GM18520 (cell line): ENCODE measurements around the gene CTNNA3.

Source experiments
- ATAC-seq: cut with Tn5 transposase; IDR thresholded peaks from one replicate; pipeline ENCODE4 v1.9.1; 2021; ENCODE audit not compliant: unreplicated experiment

Gene CTNNA3

DNA sequence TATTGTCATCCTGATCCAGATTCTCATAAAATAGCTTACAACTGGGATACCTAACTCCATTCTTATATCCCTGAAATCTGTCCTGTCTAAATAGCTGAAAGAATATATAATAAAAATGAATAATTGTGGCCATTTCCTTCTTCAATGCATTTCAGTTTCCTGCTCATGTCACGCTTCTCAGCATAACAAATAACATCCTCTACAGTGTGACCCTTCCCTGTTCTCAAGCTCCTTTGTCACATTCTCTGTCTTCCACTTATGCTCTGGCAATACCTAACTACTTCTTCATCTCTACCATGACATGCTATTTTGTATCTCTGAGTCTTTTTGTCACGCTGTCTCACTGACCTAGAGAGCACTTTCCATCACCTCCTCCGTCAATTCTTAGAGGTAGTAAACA is 1654.2 kb downstream of the CTNNA3 start:
- no peak for ATAC-seq

DNA sequence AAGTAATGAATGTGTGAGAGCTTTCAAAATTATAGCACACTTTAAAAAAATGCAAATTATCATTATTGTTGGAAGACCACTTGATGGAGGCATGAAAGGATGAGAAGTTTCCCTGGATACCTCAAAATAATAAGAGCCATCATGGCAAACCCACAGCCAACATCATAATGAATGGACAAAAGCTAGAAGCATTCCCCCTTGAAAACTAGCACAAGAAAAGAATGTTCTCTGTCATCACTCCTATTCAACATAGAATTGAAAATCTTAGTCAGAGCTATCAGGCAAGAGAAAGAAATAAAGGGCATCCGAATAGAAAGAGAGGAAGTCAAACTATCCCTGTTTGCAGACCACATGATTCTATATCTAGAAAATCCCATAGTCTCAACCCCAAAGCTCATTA is 1657.4 kb downstream of the CTNNA3 start:
- no peak for ATAC-seq

DNA sequence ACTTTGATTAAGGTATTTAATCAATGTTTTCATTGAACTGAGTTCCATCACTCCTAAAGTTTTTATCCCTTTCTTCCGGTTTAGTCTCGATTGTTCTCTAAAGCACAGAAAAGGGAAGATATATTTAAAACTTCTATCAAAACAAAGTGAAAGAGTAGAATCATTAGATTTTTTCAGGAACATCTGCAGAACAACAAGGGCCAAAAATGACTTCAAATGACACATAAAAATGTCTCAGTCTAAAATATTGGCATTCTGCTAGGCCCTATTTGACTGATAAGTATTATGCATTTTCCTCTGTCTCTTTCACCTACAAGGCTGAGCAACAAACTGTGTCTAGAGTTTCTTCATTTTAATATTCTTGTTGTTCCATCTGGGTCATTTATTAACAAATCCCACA is 1669.7 kb downstream of the CTNNA3 start:
- no peak for ATAC-seq

DNA sequence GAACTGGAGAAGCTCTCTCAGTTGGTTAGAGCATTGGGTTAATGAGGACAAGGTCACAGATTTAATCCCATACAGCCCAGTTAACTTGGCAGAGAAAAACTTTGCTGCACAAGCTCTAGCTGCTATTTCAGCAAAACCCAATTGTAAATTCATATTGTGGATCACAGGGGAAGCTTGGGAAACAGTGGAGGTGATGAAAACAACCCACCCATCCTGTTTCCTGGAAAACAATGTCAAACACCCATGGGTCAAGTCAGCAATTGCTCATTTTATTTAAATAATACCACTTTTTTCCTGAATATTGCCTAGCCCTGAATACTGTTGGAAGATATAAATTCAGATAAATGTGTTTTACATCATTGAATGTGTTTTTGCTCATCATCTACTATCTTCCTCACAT is 1670.8 kb downstream of the CTNNA3 start:
- no peak for ATAC-seq

DNA sequence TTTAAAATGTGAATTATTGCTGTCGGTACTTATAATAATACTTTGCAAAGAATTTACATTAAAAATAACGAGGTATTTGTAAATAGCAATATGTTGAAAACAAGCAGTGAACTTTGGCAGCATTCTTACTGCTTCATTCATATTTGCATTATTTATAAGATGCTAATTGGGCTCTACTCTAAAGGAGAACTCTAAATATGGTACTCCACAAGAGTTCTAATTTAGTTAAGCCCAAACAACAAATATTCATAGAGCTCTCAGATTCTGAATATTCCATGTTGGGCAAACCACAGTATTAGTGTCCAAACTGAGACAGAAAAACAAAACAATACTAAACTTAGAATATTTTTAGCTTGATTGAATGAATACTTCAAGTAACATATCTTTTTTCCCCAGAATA is 1674.6 kb downstream of the CTNNA3 start:
- no peak for ATAC-seq

DNA sequence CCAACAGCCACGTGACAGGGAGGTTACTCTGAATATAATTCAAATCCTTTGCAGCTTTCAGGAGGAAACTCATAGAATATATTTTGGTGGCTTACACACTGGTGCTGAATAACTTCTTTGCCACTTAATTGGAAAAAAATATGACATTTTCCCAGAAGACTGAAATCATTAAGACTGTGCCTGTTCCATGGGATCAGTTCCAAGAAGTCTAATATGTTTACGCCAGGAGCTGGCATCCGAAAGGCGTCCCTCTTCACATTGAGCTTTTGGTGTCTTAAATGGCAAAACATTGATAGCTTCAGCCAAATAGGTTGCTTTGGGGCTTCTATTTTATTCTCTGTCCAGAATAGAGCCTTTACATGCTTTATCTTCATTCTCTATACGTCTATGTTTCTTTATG is 1687.8 kb downstream of the CTNNA3 start:
- no peak for ATAC-seq

DNA sequence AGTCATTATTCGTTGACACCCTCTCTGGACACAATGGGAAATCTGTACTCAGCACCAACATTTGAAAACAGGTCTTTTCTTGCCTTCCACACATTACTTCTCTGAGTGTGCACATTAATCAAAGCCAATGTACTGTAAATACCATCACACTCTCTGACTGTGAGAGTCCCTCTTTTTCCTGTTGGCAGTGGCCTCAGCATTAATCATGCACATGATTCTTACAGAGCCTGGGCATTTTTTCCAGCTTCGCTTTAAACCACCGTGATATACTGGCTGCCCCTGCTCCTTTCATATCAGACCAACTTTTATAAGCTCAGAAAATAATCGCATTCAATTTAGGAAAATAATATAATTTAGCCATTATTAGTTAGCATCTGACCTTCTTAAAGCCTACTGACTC is 1689.6 kb downstream of the CTNNA3 start:
- ATAC-seq = no peak

DNA sequence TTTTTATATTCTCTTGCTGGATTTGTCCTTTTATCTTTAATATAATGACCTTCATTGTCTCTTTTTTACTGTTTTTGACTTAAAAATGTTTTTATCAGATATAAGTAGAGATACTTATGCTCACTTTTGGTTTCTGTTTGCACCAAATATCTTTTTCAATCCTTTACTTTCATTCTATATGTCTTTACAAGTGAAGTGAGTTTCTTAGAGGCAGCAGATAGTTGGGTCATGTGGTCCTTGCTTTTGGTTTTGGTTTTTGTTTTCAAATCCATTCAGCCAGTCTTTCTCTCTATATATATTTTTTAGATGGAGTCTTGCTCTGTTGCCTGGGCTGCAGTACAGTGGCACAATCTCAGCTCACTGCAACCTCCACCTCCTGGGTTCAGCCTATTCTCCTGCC is 1702.5 kb downstream of the CTNNA3 start:
- ATAC-seq = no peak

DNA sequence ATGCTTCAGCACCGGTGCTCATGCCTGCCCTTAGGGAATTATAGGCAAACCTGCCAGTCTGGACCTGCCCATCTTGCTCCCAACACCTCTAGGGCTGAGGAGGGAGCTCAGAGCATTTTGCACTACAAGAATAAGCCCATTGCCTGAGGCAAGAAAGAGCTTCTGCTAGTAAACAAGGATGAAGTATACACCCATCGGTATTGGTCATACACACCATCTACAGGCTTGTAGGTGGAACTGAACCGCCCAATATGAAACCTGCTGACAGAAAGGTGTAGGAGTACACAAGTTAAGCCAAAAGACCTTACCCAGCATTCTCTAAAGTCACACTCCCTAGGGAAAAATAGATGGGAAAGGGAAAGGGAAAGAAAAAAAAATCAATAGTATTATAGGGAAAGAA is 1727.1 kb downstream of the CTNNA3 start:
- no peak for ATAC-seq

DNA sequence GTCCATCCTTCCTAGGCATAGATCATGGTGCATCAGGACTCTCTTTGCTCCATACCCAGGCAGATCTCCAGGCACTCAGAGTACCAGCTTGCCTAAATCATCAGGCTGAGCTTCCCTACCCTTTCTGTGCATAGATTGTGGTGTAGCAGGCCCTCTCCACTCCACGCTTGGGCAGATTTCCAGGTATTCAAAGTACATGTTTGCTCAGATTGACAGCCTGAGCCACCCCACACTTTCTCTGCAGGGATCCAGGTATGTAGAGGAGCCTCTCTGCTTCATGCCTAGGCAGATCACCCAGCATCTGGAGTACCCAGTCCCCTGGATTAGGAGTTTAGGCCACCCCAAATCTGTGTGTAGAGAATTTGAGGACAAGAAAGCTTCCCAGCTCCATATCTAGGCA is 1727.6 kb downstream of the CTNNA3 start:
- ATAC-seq = no peak

DNA sequence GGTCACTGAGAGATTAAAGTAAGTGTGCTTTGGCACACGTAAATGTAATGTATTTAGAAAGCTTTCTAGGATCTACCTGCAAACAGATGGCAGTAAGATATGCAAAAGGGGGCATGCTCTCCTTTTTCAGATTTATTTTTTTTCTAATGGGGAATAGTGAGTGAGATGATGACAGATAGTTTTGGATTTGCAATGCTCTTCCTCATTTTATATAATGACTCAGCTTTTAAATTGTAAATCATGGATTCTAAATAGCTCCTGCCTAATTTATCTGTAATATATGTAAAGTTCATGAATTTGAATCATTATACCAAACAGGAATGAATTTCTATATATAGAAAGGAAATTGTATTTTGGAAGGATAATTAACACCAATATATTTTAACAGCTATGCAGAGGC is 1731.8 kb downstream of the CTNNA3 start:
- no peak for ATAC-seq

DNA sequence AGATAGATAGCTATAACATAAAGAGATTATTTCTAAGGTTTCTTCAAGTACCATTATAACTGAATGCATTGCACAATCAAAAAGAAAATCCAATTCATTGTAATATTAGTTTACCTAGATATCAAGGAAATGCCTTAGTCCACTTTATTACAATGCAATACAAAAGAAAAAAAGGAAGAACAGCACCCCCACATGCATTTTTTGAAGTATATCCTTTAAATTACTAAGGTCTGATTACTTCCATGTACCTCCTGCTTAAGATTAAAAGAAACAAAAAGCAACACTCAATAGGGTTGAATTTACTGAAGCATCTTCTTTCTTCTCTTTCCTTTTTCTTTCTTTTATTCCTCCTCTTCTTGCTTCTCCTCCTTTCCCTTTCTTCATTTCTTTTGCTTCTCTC is 1743.9 kb downstream of the CTNNA3 start:
- no peak for ATAC-seq

DNA sequence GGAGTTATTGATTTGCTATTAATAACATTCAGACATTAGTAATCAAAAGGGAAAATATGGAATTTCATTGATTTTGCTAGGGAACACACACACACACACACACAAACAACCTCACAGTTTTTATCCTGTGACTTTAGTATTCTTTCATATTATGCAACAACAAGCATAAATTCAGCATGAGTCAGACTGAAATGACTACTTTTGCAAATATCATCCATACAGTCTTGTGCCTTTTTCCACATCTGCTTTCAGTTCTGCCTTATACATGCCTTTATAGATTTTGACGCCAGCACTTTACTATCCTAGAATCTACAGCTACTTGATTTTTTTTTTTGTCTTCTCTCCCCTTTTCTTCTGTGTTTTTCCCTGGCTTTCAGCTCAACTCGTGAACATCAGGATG is 1745.9 kb downstream of the CTNNA3 start:
- no peak for ATAC-seq

DNA sequence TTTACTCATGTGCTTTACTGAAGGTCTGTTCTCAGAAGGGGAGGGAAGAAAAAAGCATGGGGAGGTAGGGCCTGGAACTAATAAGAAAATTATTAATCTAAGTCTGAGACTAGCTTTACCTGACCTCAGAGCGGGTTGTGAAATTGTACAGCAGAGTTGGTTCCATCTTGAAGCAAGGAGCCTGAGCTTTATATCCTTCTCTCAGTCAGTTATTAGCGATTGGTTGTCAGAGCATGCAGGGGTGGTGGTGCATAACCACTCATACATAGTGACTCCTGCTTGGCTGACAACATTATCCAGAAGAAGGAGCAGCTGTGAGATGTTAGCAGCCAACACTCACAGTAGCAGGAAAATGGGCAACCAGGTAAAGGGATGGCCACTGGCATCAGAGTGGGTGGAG is 1746.5 kb downstream of the CTNNA3 start:
- ATAC-seq = no peak

DNA sequence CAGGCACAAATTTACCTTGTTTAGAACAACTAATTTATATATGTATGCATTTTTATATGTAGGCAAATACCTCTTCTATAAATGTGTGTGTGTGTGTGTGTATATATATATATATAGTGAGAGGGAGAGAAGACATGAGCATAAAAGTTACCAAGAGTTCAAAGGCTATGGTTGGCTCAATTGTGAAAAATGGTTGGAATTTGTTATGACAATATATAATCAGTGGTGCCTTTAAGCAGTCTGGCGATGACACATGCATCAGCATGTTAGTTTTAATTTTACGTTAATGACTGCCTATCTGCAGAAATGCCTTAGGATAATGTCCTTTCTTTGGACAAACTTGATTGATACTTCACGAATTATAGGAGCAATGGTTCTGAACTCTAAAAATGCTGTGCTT is 1750.9 kb downstream of the CTNNA3 start:
- no peak for ATAC-seq

DNA sequence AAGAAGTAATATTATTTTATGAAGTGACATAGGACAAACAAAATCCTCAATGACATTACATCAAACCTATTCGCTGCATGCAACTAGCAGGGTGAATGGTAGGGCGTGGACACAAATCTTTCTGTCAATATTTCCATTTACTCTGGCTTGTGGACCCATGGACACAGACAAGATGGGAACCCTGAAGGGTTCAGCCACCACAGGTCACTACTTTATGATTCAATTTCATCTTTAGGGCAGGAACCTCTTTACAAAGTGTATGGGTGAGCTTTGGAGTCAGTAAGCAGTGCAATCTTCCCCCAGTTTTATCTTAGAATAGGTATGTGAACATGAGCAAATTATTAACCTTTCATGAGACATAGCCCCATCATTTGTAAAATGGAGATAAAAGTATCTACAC is 1752.5 kb downstream of the CTNNA3 start:
- ATAC-seq = no peak

DNA sequence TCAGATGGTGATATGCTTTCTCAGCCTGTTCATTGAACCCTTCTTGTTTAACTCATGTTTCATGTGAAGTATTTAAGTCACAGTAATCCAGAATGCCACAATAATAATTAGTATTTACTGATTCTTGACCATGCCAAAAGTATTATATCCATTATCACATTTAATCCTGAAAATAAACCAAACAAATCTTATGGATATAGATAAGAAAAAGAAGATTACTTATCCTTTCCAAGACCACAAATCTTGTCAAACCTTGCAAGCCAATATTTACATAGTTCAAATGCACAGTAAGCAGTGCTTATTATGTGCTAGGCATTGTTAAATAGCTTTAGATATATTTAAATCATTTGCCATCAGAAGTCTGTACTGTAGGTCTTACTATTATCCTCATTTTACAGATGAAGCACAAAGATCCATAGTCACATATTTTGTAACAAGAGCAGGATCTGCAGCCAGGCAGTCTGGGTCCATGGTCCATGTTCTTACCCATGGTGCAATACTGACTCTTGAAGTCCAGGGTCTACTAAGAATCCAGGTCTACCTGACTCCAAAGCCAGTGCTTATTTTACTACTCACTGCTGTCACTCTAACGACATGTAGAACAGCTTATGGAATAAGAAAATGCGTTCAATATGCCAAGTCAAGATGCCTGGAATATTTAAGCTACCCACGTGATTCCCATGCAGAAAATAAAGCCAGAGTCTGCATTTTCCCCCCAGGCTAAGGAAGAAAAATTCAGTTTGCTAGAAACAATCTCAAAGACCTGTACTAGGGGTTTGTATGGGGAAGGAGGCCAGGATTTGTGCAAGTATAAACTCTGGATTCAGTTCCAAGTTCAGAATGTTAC is 1755.0 kb downstream of the CTNNA3 start:
- ATAC-seq = no peak

DNA sequence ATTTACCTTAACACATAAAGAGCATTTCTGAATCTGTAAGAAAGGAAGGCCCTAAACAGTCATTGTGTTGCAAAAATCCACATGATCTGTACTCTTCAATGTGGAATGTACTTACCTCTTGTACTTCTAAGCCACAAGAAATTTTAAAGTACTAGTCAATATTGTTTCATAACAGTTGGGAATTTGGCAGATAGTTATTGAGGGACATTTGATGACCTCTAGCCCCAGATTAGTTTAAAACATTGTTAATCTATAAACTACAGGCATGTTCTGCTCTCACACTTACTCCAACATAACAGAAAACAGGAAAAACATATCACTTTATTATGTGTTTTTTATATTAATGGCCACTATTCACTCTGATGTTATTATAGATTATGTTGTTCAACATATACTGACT is 1755.9 kb downstream of the CTNNA3 start:
- ATAC-seq = no peak

DNA sequence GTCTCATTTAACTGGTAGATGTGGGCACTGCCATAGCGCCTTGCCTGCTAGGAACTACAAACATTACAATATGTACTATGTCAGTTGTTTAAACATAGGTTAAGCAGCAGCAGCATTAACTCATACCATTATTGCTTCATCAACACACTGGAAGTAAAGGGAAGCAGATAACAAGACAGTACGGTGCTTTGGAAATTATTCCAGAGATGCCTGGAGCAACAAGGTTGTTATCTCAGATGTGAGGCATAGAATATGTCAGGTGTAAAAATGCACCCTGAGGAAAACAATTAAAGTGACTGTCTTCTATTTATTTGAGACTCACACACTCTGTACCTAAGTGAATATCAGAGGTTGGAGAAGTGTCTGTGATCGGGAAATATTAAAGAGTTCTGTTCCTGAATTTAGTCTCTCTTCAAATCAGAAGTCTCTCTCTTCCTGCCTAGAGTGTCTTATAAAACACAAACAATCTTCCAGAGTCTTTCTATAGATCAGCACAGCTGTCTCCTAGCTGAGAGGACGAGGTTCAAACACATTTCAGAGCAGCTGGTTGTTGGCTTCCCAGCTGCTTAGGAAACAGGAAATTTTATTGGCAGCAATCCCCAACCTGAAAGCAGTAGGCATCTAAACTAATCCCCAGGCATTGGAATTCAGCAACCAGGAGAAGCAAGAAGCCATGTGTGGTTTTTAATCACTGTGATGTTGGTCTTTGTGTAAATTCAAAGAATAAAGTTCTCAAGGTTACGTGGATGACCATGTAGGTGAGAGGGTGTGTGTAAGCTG is 1764.5 kb downstream of the CTNNA3 start:
- ATAC-seq = no peak

DNA sequence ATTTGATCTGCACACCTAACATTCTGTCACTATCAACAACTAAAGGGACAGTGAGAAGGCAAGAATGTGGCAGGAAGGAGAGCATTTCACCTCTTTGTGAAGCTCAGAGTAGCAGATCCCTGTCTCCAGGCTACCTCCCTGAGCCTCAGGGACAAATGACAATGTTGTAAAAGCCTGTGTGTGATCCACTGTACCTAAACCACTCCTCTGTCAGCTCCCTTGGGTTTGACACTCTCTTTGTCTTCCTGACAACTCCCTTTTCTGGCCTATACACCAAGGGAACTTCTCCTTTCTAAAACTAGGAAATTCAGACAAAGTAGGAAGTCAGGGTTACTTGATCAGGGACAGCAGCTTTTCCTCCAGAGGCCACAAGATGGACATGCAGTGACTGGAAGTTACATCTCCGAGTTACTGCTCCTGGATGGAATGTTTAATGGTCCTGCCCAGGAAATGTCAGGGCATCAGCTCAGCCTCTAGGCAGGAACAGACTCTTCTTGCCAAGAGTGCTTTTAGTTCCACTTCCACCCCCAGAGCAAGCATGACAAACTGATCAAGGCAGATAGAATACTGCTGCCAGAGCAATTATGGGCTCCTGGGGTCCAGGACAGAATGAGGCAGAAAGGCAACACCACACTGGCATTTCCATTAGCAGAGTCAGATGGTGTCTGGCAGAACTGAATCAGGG is 1784.7 kb downstream of the CTNNA3 start:
- no peak for ATAC-seq

DNA sequence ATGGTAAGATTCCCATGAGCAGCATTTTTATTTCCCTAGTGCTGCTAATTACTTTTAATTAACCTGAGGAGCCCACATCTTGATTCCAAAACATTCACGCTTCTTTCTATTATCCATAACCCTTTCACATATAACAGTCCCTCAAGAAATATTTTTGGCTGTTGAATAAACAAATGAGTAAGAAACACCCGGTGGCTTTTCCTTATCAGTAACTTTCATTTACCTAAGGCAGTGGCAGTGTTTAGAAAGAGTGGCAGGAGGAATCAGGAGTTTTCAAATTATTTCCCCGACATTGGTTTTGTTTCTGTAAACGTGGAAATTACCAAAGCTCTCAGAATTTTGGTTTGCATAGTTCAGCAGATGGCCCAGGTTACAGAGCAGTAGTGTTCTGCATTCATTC is 1785.8 kb downstream of the CTNNA3 start:
- ATAC-seq = no peak

DNA sequence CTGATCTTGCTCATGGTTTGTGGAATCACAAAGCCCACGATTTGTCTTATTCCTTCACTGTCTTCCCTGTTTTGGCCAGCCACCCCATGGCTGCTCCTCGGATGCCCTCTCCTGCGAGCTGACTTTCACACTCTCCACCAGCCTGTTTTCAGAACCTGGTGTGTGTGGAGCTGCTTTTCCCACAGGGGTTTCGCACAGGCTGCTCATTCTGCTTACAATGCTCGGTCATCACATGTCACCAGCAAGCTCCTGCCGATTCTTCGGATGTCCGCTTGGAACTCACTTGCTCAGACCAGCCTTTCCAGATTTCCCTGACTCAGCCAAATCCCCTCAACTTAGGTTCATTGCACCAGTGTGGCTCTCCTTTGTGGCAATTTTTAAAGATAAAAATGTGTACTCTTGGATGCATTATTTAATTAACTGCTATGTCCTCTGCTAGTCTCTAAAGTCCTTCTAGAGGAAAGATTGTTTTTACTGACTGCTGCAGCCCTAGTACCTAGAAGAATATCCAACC is 1788.7 kb downstream of the CTNNA3 start:
- no peak for ATAC-seq
